ENCODE data around the gene ARNT2. TPM values are rescaled to one million over a fixed set of nuclear protein-coding genes. Genes with fewer than 3 reads are reported as not detected.

ARNT2 gene
- polyA plus RNA-seq, 12 donors: 6.5 to 11.3 (median 7.2) TPM; not detected in 1

DNA sequence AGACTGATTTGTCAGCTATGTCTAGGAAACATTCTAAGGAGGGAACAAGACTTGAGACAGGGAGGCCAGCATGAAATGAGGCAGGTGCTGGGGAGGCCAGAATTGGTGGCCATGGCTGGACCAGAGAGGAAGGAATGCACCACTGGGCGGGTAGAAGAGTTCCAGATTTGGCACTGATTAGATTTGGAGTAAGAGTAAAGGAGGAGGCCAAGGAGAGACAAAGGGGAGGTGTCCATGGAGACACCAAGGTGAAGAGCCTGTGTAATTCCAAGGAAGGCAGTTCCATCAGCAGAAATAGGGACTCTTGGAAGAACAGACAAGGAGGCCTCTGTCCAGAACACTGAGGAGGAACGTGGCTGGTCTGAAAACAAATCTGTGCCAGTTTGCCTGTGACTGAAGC is 1.8 kb downstream of the ARNT2 start:
- no peak for DNase-seq

DNA sequence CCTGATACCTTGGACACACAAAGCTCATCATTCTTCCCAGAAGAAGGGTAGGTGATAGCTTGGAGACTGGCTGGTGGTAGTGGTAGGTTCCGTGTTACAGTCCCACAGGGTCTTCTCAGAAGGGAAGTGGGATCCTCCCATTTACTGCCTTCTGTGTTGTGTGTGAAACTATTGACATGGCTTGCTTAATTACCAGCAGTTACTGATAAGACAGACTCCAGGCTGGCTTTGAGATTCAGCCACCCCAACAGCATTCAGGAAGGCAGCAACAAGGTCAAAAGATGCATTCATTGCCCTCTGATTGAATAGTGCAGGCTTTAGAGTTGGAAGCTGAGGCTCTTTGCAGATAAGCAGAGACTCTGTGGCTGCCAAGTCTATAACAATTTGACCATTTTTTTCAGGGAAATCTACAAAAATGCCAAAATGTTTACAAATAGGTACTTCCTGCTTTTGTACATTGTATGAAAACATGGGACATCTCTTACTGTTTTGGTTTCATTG is 7.7 kb downstream of the ARNT2 start:
- DNase-seq: no peak

DNA sequence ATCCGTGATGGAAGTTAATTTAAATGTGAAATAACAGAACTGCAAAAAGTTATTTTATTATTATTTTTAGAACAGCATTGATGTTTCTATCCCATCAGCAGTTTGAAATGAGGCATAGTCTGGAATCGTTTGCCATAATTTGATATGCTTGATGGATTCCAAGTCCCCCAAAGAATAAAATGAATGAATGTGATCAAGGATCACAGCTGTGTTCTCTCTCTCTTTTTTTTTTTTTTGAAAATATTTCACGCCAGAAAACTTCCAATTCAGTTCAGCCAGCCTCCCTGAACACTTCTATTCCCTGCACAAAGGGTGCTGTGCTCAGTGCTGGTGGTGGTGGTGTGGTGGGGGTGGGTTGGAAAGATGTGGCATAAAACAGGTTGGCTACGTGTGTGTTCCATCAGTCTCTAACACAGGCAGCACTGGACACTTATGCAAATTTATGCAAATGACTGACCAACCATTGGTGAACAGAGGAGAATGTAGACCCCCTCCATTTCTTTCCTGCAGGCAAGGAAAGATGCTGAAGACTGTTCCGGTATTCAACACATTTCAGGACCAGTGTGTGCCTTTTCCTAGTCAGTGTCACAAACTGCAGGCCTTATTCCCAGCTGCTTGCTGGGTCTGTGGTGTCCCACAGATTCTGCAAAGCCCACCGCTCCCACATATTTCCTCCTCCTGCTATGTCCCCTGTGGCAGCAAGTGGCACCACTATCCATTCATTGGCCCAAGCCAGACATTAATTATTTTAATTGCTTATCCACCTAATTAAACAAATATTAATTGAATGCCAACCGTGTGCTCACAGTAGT is 10.6 kb downstream of the ARNT2 start:
- no peak for DNase-seq

DNA sequence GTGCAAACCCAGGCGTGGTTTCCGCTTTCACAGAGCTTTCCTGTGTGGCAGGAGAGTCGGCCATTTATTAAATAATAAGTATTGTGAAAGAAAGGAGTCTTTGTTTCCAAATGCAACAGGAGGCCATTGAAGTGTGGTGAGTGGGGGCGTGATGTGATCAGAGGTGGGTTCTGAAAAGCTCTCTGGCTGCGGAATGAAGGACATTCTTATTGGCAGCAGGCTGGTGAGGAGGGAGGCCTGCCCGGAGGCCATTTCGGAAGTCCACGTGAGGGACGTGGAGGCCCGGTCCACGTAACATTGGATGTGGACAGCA is 11.1 kb downstream of the ARNT2 start:
- no peak for DNase-seq

DNA sequence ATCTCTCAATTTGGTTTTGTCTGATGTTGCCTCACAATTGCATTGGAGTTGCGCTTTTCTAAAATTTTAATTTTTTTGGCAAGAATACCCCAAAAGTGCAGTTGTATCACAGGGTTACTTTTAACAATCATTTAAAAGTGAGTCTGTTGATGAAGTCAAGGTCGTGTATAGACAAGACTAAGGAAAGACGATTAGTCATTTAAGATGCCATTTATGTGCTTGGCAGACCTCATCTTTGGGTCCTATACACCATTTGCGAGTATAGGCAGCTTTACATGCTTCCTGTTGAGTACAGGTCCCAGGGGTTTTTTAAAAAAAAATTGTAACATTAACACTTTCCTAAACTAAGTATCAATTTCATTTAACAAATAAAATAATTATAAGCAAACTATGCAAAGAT is 12.5 kb downstream of the ARNT2 start:
- no peak for DNase-seq

DNA sequence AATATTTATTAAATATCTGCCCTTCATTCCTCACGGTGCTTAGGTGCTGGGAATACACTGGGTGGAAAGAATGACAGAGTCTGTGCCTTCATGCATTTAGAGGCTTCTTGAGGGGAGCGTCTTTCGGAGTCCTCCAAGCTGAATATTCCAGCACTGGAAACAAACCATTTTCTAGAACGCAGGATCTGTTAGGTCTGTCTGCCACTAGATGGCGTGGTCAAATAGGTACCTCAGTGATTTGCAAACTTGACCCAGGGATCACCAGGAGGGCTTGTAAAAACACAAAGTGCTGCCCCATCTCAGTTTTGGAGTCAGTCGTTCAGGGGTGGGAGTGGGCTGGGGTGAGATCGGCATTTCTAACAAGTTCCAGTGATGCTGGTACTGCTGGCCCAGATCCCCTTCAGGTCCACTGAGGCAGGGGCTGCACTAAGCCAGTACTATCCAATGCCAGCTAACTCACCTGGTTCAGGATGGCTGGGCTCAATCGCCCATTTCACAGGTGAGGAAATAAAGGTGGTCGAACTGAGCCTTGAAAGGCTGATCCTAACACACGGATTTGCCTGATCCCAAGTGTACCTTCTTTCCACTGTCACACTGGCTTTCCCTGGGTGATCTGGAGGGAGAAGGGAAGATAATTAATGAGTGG is 14.8 kb downstream of the ARNT2 start:
- no peak for DNase-seq

DNA sequence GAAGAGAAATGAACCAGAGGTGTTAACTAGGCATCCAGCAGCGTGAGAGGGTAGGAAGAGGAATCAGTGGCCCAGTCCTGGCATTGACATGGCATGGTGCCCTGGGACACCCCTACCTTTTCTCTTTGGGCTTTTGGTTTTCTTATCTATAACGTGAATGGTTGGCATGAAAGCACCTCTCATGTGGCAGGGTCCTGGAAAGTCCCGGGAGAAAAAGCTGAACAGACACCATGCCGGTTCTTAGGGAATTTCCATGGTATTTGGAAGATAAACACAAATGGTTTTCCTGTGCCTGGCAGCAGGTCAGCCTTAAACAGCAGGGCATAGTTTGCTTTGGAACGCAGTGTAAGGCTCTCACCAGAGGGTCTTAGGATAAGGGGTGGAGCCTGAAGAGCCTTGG is 15.4 kb downstream of the ARNT2 start:
- no peak for DNase-seq

DNA sequence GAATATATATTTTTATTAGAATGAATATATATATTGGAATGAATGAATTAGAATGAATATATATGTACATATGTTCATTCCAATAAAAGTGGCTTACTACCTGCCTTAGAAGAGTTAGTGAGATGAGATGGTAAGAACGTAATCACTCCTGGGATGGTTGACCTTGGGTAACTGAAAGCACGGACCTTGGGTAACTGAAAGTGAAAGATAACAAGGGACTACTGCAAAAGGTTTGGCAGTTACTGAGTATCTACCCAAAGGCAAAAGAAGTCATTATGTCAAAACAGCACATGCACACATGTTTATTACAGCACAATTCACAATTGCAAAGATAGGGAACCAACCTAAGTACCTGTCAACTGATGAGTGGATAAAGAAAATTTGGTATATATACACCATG is 16.5 kb downstream of the ARNT2 start:
- no peak for DNase-seq

DNA sequence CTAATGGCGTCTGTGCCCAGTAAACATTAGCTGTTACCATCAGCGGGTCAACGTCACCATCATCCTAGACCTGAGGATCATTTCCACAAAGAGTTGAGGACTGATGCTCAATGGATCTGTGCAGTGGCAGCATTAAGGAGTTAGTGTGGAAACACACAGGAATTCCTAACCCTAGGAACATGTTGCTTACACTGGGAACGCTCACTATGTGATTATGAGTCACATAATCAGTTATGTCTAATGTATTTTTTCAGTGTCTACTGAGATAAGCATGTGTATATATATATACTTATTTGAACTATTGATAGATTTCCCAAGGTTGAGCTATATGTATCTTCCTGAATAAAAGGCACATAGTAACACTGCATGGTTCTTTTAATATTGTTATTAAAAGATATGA is 19.0 kb downstream of the ARNT2 start:
- DNase-seq: no peak

DNA sequence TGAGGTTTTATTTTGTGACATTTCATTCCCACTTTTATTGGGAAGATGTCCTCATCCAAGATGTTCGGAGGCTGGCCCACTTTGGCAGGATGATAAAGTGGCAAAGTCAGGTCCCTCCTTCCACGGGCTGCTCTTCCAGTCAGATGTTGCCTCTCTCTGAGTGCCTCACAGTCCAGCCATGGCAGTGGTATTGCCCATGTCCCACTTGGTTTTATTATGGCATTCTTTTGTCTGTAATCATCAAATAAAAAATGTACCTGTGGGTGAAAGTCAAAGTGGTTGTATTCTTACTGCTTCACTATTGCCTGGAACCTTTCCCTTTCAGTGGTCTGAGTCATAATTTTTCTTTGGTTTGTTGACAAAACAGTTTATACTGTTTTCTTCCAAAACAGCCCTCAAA is 20.2 kb downstream of the ARNT2 start:
- DNase-seq: no peak

DNA sequence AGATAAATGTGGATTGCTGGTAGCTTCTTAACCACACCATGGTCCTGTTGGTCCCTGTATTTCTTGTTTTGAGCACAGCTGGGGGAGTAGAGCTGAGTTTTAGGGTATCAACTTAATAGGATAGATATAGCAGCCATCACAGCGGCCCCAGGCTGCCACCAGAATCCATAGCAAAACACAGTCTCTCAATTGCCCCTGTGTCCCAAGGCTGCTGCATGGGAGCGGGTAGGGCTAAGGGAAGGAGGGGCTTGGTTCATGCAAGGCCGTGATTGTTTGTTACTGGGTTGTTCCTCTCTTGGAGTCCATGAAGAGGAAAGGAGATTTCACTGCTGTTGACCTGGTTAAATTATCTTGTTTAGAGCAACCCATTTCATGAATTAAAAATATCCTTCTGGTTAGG is 22.1 kb downstream of the ARNT2 start:
- no peak for DNase-seq

DNA sequence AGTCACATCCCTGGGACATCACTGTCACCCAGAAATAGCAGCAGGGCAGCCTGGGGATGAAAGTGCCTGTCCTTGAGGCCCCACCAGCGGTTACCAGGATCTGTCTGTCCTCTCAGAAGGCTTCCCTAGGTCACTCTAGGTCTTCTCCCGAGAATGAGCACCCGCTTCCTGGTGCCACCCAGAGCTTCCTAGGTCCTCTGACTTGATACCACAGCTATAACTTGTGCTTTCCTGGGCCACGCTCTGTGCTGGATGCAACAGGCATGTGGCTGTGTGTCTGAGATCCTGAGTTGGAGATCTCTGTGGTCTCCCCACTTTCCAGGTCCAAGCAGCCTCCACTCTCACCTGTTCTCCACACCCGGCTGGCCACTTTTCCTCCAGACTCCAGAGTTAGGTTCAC is 25.8 kb downstream of the ARNT2 start:
- no peak for DNase-seq

DNA sequence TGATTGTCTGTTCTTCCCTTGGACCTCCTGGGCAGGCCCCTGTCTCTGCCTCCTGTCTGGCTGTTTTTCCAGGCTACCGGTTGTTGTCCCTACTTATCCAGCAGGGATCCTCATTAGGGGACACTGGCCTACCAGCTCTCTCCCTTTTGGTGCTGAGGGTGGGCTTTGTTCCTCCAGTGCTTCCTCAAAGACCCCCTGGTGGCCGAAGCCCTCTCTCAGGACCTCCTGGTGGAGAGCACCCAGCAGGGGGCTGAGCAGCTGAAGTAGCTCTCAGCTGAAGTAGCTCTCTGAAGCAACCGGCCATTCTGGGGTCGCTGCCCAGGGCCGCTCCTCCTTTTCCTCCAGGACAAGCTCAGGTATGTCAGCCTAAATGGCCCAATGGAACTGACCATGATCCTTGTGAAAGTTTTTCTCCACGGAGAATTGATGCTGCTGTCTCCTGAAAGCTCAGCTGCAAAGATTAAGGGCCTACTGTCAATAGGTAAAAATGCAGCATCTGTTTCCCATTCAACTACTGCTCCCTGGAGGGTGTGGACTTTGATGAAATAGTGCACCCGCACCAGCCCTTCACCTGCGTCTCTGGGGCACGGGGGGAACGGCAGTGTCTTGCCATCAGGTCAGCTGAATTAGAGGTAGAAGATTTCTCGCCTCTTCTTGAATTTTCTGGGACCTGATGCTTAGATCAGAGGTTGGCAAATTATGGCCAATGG is 27.6 kb downstream of the ARNT2 start:
- no peak for DNase-seq

DNA sequence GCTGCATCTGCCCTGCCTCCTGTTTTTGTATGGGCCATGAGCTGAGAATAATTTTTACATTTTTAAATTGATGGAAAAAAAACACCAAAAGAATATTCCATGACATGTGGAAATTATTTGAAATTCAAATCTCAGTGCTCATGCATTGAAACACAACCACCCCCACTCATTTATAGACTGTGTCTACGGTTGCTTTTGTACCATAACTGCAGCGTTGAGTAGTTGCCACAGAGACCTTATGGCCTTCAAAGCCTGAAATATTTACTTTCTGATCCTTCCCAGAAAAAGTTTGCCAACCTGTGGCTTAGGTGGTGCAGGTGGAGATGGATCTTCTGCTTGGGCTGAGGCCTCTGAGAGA is 28.1 kb downstream of the ARNT2 start:
- no peak for DNase-seq

DNA sequence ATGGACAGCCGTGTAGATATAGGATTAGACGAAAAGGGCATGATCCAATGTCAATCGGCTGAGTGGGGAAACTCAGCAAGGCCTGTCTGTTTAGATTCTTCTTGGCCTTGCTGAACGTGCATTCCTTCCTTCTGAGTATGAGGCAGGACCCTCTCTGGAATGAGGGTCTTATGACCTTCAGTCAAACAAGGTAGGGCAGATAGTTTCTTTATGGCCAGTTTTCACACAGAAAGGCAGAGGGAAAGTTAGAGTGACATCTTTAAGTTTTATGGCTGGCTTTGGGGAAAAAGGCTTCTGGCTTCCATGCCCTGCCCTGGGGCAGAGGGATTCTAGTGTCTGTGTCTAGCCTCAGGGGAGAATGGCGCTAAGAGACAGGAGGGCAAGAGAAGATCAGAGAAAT is 29.7 kb downstream of the ARNT2 start:
- no peak for DNase-seq

DNA sequence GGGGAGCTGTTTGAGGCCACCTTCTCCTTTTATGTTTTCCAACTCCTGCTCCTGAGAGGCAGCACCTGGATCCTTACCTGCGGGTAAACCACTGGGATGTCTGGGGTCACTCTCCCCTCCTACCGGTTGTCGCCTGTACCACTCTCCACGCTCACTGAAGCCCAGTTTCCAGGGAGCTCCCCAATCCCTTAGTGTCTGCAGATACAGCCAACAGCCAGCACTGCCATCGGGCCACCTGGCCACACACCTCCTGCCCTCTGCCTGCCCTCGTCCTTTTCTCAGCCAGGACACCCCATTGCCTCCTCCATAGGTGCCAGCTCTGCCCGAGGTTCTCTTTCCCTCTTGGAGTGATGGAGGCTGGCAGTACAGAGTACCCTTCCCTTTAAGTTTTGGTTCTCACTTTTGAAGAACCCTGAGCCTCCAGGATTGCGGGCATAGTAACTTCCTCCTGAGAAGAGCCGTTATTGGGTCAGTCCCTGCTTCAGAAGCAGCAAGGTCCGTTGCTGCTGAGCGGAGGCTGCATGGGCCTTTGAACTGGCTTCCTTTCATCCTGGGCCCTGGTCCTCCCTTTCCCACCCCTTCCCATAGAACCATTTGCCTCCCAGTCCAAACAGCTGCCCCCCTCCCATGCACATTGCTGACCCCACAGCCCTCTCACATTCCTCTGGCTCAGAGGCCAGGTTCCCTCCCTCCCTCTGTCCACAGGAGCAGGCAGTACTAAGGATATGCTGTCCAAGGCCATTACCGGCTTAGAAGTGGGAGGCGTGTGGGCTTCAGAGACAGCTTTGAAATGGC is 30.9 kb downstream of the ARNT2 start:
- no peak for DNase-seq

DNA sequence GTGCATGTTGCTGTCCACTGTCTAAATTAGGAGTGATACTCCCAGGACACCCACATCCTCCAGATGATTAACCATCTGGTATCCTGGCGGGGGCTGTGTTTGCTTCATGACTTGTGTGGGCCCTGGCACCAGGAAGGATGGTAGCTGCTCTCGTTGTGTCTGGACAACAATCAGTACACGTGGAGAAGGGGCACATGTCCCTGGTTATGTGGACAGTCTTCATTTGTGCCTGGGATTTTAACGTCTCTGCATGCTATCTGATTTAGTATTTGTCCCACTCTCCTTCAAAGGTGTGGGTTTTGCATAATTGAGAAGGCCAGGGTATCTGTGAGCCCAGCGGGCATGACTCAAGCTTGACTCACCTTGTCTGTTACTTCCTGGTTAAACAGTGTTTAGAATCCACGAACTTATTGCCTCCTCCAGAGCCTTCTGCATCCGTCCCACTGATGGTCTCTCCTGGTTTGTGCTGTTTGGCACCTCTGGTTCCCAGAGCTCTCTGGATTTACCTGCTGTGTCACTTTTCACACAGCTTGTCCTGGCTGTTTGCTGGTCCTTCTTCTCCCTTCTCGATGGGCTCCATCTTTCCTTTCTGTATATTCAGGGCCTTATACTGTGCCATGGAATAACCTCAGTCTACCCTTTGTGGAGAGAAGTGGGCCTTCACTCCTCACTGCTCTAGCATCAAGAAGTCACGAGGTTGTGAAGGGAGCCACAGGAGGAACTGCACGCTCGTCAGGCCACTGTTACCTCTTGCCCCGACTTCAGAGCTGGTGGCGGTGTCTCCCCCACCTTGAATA is 32.5 kb downstream of the ARNT2 start:
- DNase-seq: no peak

DNA sequence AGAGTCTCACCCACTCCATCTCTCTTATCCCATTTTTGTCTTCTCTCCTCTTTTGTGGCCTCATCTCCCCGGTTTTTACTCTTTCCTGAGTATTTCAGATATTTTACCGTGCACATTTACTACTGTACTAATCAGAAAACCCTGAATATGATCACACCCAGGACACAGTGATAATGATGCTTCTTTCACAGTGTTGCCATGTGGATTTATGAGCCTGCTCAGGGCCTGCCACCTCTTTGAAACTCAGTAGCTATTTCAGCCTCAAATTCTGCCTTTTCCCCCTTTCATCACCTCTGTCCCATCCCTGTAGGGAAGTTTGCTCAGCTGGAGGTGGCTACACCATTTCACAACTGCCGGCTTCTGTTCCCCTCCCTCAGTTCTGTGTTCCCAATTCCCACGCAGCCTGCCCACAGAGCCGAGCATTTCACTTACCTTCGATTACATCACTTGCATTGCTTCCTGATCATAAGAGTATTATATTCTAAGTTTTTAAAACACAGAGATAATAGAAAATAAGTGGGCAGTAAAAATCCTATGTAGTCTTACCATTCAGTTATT is 33.2 kb downstream of the ARNT2 start:
- DNase-seq: no peak

DNA sequence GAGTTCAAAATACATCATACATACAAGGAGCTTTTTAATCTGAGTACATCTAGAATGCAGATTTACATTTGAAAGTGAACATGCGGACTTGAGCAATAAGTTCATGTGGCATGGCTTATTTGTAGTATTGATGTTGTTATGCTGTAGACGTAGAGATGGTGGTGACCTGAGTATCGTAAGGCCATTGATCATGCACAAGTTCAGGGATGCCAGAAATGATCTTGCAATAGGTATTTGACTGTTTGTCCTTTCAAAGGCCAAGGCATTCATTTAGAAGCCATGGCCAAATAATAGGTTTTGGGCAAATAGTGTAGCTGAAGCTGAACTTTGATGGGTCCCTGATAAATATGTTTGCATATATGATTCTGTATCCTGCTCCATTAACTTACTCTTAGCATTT is 35.0 kb downstream of the ARNT2 start:
- no peak for DNase-seq

DNA sequence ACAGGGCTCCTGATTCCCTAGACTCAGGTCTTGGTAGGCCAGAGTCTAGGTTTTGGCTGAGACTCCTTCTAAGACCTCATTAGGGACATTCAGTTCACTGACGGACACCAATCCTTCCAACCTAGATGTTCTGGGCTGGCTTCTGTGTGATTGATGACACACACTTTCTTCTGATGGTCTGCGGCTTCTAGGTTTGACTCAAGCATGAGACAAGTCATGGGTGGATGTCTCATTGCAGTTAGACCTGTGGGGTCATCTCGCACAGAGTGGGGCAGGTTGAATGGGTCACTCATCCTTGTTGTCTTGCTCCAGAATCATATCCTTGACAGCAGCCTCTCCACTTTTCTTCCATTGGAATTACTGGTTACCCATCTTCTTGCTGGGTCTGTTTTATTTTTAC is 35.8 kb downstream of the ARNT2 start:
- no peak for DNase-seq

DNA sequence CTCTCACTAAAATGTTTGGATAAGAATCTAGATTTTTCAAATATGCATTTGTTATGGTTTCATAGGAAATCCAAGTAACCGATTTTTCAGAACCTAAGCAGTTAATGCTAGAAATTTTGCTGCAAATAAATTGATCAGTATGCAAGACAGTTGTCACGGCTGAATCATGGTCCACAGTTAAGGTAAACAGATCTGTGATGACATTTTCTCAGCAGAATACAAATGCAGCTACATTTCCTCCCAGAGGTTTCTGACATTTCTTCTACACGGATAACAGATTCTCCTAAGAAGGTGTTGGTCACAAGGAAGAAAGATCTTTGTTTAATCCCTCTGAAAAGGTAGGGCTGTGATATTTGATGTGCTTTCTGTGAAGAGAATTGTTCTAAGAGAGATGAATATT is 36.9 kb downstream of the ARNT2 start:
- no peak for DNase-seq

Data from muscle of arm (tissue), 12 donors.